Calu3 (cell line): ENCODE results near the gene GALNT11. TPM values are rescaled to one million over a fixed set of nuclear protein-coding genes. Genes with fewer than 3 reads are reported as not detected.
"Not testable (repeated sequence)": the region's sequence is repeated elsewhere in the genome, so short reads cannot be mapped to it uniquely, and the experiment has no call there.

ENCODE experiments used
- BruUV-seq: library from RNA; stranded (reverse); fragments of 400-500 nt; replicated peaks from 2 replicates; lab custom pipeline; 2021; lab: Mats Ljungman, UMichigan
- CTCF ChIA-PET: fragments of 300-600 bp; sonication (Branson Sonifier 250); formaldehyde crosslinking; loops from one replicate; lab custom pipeline; 2022; ENCODE audit warnings: antibody characterized with exemption; lab: Charles Lee
- DNase-seq: peaks from one replicate; pipeline ENCODE4 v3.0.0; 2022
- H3K27ac Mint-ChIP-seq: one replicate; pipeline ENCODE4 v1.8.0; 2022; ENCODE audit warnings: mixed read lengths; ENCODE audit not compliant: unreplicated experiment
- H3K27me3 Mint-ChIP-seq: one replicate; pipeline ENCODE4 v1.8.0; 2022; ENCODE audit warnings: mixed read lengths; ENCODE audit not compliant: unreplicated experiment
- H3K36me3 Mint-ChIP-seq: one replicate; pipeline ENCODE4 v1.8.0; 2022; ENCODE audit warnings: mild to moderate bottlenecking, moderate library complexity, mixed read lengths; ENCODE audit not compliant: insufficient read depth, unreplicated experiment
- H3K4me1 Mint-ChIP-seq: one replicate; pipeline ENCODE4 v1.8.0; 2022; ENCODE audit warnings: mild to moderate bottlenecking, low read depth, mixed read lengths; ENCODE audit not compliant: unreplicated experiment
- H3K4me3 Mint-ChIP-seq: one replicate; pipeline ENCODE4 v1.8.0; 2022; ENCODE audit warnings: mild to moderate bottlenecking, low read depth, moderate library complexity, mixed read lengths; ENCODE audit not compliant: unreplicated experiment
- H3K9me3 Mint-ChIP-seq: one replicate; pipeline ENCODE4 v1.8.0; 2022; ENCODE audit warnings: low read depth, mixed read lengths; ENCODE audit not compliant: unreplicated experiment
- intact Hi-C: fragments of 100-400 bp; cut with micrococcal nuclease; formaldehyde crosslinking; loops from one replicate; pipeline ENCODE4 v1.10.0; 2022; ENCODE audit not compliant: unreplicated experiment
- total RNA-seq: library from RNA; stranded (reverse); gene quantifications from 2 replicates; pipeline ENCODE4 v1.2.3, GENCODE V29; 2022
- TF ChIP-seq, protein P1 (sequence below): fragments of 200-600 bp; IDR thresholded peaks from one replicate; pipeline ENCODE4 v1.8.0; 2022; ENCODE audit warnings: antibody characterized with exemption; ENCODE audit not compliant: unreplicated experiment

Gene GALNT11
- total RNA-seq, 1 experiment from 2014 or later, result 19.7 TPM

DNA sequence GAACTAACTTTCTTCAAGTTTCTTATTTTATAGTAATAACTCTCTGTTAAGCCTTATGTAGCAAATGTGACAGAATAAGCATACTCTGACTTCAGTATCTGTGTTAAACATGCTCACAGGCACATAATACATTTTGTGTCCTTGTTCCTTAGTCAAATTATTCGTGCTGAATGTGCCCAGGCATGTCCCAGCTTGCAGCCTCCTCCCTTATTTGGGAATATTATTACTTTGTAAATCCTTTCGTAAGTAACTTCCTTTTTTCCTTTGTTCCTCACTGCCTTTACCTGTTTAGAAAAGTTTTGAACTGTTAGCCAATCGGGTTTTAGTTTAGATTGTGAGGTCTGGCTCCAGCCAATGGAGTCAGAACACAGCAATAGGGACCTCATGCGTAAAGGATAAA lies 46.9 kb downstream of the GALNT11 start:
- no peaks in the 10 kb centered on the region for H3K27me3 Mint-ChIP-seq
- H3K27ac Mint-ChIP-seq, result no peak overlapping the region
- peaks cover 7% of the 10 kb centered on the region for H3K9me3 Mint-ChIP-seq
- no peak for DNase-seq
- CTCF ChIA-PET, result interaction anchor here (0.7 kb wide), 1 partner anchor 775 kb away, joined by 5 read pairs; no protein-coding TSS in a partner anchor
- H3K36me3 Mint-ChIP-seq, result no peaks in the 10 kb centered on the region
- no TSS peak for BruUV-seq
- intact Hi-C loops, result no loop called here
- TF ChIP-seq, protein P1, sequence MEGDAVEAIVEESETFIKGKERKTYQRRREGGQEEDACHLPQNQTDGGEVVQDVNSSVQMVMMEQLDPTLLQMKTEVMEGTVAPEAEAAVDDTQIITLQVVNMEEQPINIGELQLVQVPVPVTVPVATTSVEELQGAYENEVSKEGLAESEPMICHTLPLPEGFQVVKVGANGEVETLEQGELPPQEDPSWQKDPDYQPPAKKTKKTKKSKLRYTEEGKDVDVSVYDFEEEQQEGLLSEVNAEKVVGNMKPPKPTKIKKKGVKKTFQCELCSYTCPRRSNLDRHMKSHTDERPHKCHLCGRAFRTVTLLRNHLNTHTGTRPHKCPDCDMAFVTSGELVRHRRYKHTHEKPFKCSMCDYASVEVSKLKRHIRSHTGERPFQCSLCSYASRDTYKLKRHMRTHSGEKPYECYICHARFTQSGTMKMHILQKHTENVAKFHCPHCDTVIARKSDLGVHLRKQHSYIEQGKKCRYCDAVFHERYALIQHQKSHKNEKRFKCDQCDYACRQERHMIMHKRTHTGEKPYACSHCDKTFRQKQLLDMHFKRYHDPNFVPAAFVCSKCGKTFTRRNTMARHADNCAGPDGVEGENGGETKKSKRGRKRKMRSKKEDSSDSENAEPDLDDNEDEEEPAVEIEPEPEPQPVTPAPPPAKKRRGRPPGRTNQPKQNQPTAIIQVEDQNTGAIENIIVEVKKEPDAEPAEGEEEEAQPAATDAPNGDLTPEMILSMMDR, result no peak
- no peak overlapping the region for H3K4me3 Mint-ChIP-seq
- peaks cover 13% of the 10 kb centered on the region for H3K4me1 Mint-ChIP-seq

DNA sequence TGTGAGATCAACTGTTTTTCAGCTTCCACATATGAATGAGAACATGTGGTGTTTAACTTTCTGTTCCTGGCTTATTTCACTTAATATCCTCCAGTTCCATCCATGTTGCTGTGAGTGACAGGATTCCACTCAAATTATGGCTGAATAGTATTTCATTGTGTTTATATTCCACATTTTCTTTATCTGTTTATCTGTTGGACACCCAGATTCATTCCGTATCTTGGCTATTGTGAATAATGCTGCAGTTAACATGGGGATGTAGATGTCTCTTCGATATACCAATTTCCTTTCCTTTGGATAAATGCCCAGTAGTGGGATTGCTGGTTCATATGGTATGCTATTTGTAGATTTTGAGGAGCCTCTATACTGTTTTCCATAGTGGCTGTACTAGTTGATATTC lies 47.9 kb downstream of the GALNT11 start:
- Mint-ChIP-seq H3K36me3 (no peaks in the 10 kb centered on the region), H3K27ac (no peak overlapping the region), H3K27me3 (no peaks in the 10 kb centered on the region), H3K4me3 (no peak overlapping the region), H3K4me1 (peaks cover 18% of the 10 kb centered on the region), H3K9me3 (peaks cover 7% of the 10 kb centered on the region)
- no TSS peak for BruUV-seq
- TF ChIP-seq, protein P1, result no peak
- intact Hi-C loops, result no loop called here
- no peak for DNase-seq
- CTCF ChIA-PET, result no interaction called here

DNA sequence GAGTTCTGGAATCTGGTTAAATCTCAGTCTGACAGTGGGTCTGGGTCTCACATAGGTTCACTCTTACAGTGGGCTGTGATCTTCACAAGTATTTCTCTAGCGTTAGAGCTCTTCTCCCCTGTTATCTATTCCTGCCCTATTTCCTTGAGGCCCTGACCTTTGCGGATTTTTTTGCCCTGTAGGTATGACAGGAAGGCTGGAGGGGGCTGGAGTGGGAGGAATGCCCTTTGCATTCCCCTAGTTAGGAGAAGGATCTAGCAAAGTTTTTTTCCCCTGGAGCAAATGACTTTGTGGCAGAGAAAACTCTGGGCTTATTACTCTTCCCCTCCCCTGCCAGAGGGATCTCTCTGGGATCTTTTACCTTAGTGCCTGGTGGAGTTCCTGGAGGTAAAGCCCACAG lies 49.2 kb downstream of the GALNT11 start:
- DNase-seq, result no peak
- Mint-ChIP-seq H3K27ac (no peak overlapping the region), H3K4me1 (peaks cover 18% of the 10 kb centered on the region), H3K36me3 (no peaks in the 10 kb centered on the region), H3K9me3 (peaks cover 7% of the 10 kb centered on the region), H3K4me3 (no peak overlapping the region), H3K27me3 (no peaks in the 10 kb centered on the region)
- TF ChIP-seq, protein P1, result no peak
- intact Hi-C loops, result no loop called here
- CTCF ChIA-PET, result no interaction called here
- no TSS peak for BruUV-seq

DNA sequence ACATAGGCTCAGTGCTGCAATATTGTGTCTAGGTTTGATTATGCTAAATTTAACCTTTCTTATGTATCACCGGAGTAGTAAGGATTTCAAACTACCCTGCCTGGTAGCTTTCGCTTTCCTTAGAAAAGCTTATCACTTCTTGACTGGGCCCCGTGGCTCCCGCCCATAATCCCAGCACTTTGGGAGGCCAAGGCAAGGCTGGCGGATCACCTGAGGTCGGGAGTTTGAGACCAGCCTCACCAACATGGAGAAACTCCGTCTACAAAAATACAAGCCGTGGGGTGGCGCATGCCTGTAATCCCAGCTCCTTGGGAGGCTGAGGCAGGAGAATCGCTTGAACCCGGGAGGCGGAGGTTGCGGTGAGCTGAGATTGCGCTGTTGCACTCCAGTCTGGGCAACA lies 49.9 kb downstream of the GALNT11 start:
- H3K9me3 Mint-ChIP-seq, H3K36me3 Mint-ChIP-seq, CTCF ChIA-PET, DNase-seq, BruUV-seq, H3K4me3 Mint-ChIP-seq, intact Hi-C loops, H3K27me3 Mint-ChIP-seq, H3K27ac Mint-ChIP-seq: not testable (repeated sequence)
- H3K4me1 Mint-ChIP-seq, result peaks cover 18% of the 10 kb centered on the region

DNA sequence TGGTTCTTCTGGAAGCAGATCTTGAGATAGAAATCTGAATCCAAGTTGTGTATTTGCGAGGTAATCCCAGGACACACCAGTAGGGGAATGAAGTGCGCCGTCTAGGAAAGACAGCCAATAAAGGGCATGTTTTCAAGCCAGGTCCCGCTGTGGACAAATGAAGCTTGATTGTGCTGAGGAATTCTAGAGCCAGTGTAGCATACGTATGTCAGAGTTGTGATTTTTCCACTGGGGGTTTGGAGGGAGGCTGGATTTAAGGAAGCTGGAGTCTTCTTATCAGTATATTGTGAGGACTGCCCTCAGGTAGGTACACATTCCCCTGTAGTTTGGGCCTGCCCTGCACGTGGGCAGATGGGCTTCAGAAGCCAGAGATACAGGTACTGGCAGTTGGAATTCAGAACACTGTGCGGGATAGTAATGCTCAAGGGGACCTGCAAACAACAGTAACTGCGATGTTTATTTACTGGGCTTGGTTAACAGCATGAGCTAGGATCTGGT lies 50.9 kb downstream of the GALNT11 start:
- CTCF ChIA-PET, result interaction anchor here (0.7 kb wide), 2 partner anchors 7 to 18 kb away, joined by 3 to 5 read pairs; no protein-coding TSS in a partner anchor
- Mint-ChIP-seq H3K4me1 (peaks cover 20% of the 10 kb centered on the region), H3K27ac (no peak overlapping the region), H3K9me3 (no peaks in the 10 kb centered on the region), H3K27me3 (no peaks in the 10 kb centered on the region), H3K4me3 (no peak overlapping the region), H3K36me3 (no peaks in the 10 kb centered on the region)
- DNase-seq, result peak; percentile 51
- no TSS peak for BruUV-seq
- TF ChIP-seq, protein P1, result peak; percentile 78
- intact Hi-C loops, result no loop called here
